ENCODE results near the gene ASB18.

DNA sequence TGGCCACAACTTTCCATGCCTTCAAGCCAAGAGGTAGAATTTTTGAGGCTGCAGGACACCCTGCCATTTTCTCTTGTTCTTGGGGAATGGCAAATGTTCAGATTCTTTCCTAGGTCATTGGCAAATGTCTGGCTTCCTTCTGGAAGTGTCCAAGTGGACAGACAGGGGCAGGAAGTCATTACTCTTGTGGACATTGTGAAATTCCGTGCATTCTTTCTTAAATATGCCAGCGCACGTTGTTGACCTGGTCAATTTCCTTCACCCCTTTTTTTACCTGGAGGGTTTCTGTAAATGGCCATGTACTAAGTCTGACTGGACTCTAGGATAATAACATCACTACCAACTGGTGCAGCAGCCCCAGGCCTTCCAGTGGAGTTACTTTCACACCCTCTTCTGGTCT lies 13.9 kb downstream of the ASB18 start:
- TF ChIP-seq, protein P1, sequence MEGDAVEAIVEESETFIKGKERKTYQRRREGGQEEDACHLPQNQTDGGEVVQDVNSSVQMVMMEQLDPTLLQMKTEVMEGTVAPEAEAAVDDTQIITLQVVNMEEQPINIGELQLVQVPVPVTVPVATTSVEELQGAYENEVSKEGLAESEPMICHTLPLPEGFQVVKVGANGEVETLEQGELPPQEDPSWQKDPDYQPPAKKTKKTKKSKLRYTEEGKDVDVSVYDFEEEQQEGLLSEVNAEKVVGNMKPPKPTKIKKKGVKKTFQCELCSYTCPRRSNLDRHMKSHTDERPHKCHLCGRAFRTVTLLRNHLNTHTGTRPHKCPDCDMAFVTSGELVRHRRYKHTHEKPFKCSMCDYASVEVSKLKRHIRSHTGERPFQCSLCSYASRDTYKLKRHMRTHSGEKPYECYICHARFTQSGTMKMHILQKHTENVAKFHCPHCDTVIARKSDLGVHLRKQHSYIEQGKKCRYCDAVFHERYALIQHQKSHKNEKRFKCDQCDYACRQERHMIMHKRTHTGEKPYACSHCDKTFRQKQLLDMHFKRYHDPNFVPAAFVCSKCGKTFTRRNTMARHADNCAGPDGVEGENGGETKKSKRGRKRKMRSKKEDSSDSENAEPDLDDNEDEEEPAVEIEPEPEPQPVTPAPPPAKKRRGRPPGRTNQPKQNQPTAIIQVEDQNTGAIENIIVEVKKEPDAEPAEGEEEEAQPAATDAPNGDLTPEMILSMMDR (IDR thresholded peaks at IDR 0.05; ENCODE audit: low read length), result no peak
- TF ChIP-seq EZH2 (optimal IDR thresholded peaks at IDR 0.05; ENCODE audit: low read depth, low read length), result no peak
